DOHH2 (cell line): ENCODE results near the gene ADPGK.

Experiments
- H3F3A ChIP-seq: fragments of 200-600 bp; sonication (generic), shearing (Covaris generic); 2 replicates; pipeline ENCODE4 v1.6.0; 2016; ENCODE audit warnings: antibody characterized with exemption, mild to moderate bottlenecking; ENCODE audit not compliant: control insufficient read depth, insufficient read depth
- H3K27ac ChIP-seq: fragments of 200-600 bp; sonication (generic); 2 replicates; pipeline ENCODE4 v1.5.1; 2014; ENCODE audit warnings: low read depth, mild to moderate bottlenecking, low read length, moderate library complexity
- H3K27me3 ChIP-seq: fragments of 200-600 bp; sonication (generic); 2 replicates; pipeline ENCODE4 v1.6.1; 2014; ENCODE audit warnings: mild to moderate bottlenecking, low read length, mixed read lengths; ENCODE audit not compliant: control insufficient read depth
- H3K36me3 ChIP-seq: fragments of 200-600 bp; sonication (generic); 2 replicates; pipeline ENCODE4 v1.6.1; 2014; ENCODE audit warnings: mild to moderate bottlenecking, low read length, moderate library complexity, mixed read lengths; ENCODE audit not compliant: control insufficient read depth
- H3K4me1 ChIP-seq: fragments of 200-600 bp; sonication (generic); 2 replicates; pipeline ENCODE4 v1.6.1; 2014; ENCODE audit warnings: mild to moderate bottlenecking, low read length, mixed read lengths; ENCODE audit not compliant: control insufficient read depth
- H3K4me2 ChIP-seq: fragments of 200-600 bp; sonication (generic); 2 replicates; pipeline ENCODE4 v1.6.0; 2014; ENCODE audit warnings: mild to moderate bottlenecking, low read length, moderate library complexity
- H3K4me3 ChIP-seq: fragments of 200-600 bp; sonication (generic); 2 replicates; pipeline ENCODE4 v1.5.1; 2014; ENCODE audit warnings: mild to moderate bottlenecking, low read length, mixed read lengths
- H3K79me2 ChIP-seq: fragments of 200-600 bp; sonication (generic); 2 replicates; pipeline ENCODE4 v1.6.1; 2014; ENCODE audit warnings: mild to moderate bottlenecking, low read length, mixed read lengths; ENCODE audit not compliant: control insufficient read depth
- H3K9me2 ChIP-seq: fragments of 200-600 bp; sonication (generic); replicated peaks from 2 replicates; pipeline ENCODE4 v1.6.1; 2014; ENCODE audit warnings: mild to moderate bottlenecking, low read length, mixed read lengths; ENCODE audit not compliant: control insufficient read depth
- H3K9me3 ChIP-seq: fragments of 200-600 bp; sonication (generic); 2 replicates; pipeline ENCODE4 v1.6.1; 2014; ENCODE audit warnings: antibody characterized with exemption, low read length, mixed read lengths; ENCODE audit not compliant: control insufficient read depth, insufficient read depth
- H4K20me1 ChIP-seq: fragments of 200-600 bp; sonication (generic); 2 replicates; pipeline ENCODE4 v1.6.0; 2014; ENCODE audit warnings: low read depth, mild to moderate bottlenecking, antibody characterized with exemption, low read length, moderate library complexity; ENCODE audit not compliant: control insufficient read depth, insufficient read depth
- CTCF ChIP-seq: fragments of 200-600 bp; sonication (generic); IDR thresholded peaks from one replicate; pipeline ENCODE4 v1.5.1; 2014; ENCODE audit warnings: antibody characterized with exemption, mild to moderate bottlenecking, low read depth, low read length; ENCODE audit not compliant: poor library complexity, severe bottlenecking
- EZH2phosphoT487 ChIP-seq: fragments of 200-600 bp; sonication (generic); IDR thresholded peaks from 2 replicates; pipeline ENCODE4 v1.6.1; 2017; ENCODE audit warnings: borderline replicate concordance, mild to moderate bottlenecking, antibody characterized with exemption, low read length, moderate library complexity, mixed read lengths

ADPGK gene

GRCh38 chr15:72766025-72766424, 17.5 kb downstream of the ADPGK start:
- Histone ChIP-seq H3F3A (no peaks in the 10 kb centered on the region), H3K27me3 (no peaks in the 10 kb centered on the region), H4K20me1 (no peaks in the 10 kb centered on the region), H3K9me3 (peaks cover 5% of the 10 kb centered on the region; the same call in 1 of the 2 replicates), H3K9me2 (no peaks in the 10 kb centered on the region), H3K4me2 (no peak overlapping the region), H3K79me2 (peaks cover 50% of the 10 kb centered on the region), H3K27ac (no peak overlapping the region), H3K4me3 (no peak overlapping the region), H3K4me1 (no peaks in the 10 kb centered on the region), H3K36me3 (peaks cover 83% of the 10 kb centered on the region)
- TF ChIP-seq EZH2phosphoT487, result no peak
- no peak for TF ChIP-seq CTCF

GRCh38 chr15:72764656-72765055, 18.9 kb downstream of the ADPGK start:
- H3K9me3 ChIP-seq, result peaks cover 5% of the 10 kb centered on the region; the same call in 1 of the 2 replicates
- no peak overlapping the region for H3K4me3 ChIP-seq
- H3K36me3 ChIP-seq, result peaks cover 83% of the 10 kb centered on the region
- H3K27ac ChIP-seq, result no peak overlapping the region
- H3K9me2 ChIP-seq, result no peaks in the 10 kb centered on the region
- no peaks in the 10 kb centered on the region for H3F3A ChIP-seq
- H3K79me2 ChIP-seq, result peaks cover 44% of the 10 kb centered on the region
- H3K4me2 ChIP-seq, result no peak overlapping the region
- no peak for TF ChIP-seq EZH2phosphoT487
- no peak for TF ChIP-seq CTCF
- H4K20me1 ChIP-seq, result no peaks in the 10 kb centered on the region
- H3K4me1 ChIP-seq, result no peaks in the 10 kb centered on the region
- no peaks in the 10 kb centered on the region for H3K27me3 ChIP-seq

- TF ChIP-seq CTCF (no peak), EZH2phosphoT487 (no peak)
- H3K9me3 ChIP-seq, result no peaks in the 10 kb centered on the region
- H3K4me3 ChIP-seq, result no peak overlapping the region
- H4K20me1 ChIP-seq, result no peaks in the 10 kb centered on the region
- H3K27ac ChIP-seq, result no peak overlapping the region
- H3F3A ChIP-seq, result no peaks in the 10 kb centered on the region
- H3K4me2 ChIP-seq, result no peak overlapping the region
- H3K9me2 ChIP-seq, result no peaks in the 10 kb centered on the region
- no peaks in the 10 kb centered on the region for H3K4me1 ChIP-seq
- no peaks in the 10 kb centered on the region for H3K27me3 ChIP-seq
- peaks cover 77% of the 10 kb centered on the region for H3K36me3 ChIP-seq
- peaks cover 10% of the 10 kb centered on the region for H3K79me2 ChIP-seq
Observed at GRCh38 chr15:72760590-72761260, 22.8 kb downstream of the ADPGK start.
